ENCODE data around the gene GSTM5.
A peak's percentile ranks its signal among the peaks of the same experiment; 100 is the strongest.

The GSTM5 gene

DNA sequence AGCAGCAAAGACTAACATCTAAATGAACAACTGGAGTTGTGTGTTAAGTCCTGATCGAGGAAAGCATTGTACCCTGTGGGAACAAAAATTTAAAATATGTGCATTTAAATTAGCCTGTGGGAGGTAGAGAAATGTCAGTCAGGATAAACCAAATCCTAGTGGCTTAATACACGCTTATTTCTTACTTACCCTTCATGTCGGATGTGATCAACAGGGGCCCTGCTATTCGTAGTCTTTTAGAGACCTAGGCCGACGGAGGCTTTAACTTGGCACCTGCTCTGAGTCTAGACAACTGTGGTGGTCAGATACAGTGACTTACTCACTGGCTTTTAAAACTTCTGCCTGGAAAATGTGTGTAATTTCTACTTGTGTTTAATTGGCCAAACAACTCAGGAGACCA lies 18.6 kb downstream of the GSTM5 start:
- H3K9ac ChIP-seq = no peak overlapping the region
- no peaks in the 10 kb centered on the region for H4K20me1 ChIP-seq (ENCODE audit: insufficient read depth)
- no peaks in the 10 kb centered on the region for H3K36me3 ChIP-seq (ENCODE audit: insufficient read depth)
- no peaks in the 10 kb centered on the region for H3K27me3 ChIP-seq (ENCODE audit: insufficient read depth, low read depth)
- no peak overlapping the region for H3K4me3 ChIP-seq (IDR thresholded peaks at IDR 0.05; ENCODE audit: insufficient read depth, low read depth, low read length)
- TF ChIP-seq, protein P1, sequence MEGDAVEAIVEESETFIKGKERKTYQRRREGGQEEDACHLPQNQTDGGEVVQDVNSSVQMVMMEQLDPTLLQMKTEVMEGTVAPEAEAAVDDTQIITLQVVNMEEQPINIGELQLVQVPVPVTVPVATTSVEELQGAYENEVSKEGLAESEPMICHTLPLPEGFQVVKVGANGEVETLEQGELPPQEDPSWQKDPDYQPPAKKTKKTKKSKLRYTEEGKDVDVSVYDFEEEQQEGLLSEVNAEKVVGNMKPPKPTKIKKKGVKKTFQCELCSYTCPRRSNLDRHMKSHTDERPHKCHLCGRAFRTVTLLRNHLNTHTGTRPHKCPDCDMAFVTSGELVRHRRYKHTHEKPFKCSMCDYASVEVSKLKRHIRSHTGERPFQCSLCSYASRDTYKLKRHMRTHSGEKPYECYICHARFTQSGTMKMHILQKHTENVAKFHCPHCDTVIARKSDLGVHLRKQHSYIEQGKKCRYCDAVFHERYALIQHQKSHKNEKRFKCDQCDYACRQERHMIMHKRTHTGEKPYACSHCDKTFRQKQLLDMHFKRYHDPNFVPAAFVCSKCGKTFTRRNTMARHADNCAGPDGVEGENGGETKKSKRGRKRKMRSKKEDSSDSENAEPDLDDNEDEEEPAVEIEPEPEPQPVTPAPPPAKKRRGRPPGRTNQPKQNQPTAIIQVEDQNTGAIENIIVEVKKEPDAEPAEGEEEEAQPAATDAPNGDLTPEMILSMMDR (conservative IDR thresholded peaks at IDR 0.05; ENCODE audit: low read depth, low read length) = no peak
- H2AFZ ChIP-seq (ENCODE audit: low read depth) = no peak overlapping the region
- H3K27ac ChIP-seq = no peak overlapping the region
- no peaks in the 10 kb centered on the region for H3K4me1 ChIP-seq (ENCODE audit: low read depth, poor library complexity, severe bottlenecking)
- no peaks in the 10 kb centered on the region for H3K79me2 ChIP-seq (ENCODE audit: insufficient read depth, low read depth)
- no peak overlapping the region for H3K4me2 ChIP-seq

DNA sequence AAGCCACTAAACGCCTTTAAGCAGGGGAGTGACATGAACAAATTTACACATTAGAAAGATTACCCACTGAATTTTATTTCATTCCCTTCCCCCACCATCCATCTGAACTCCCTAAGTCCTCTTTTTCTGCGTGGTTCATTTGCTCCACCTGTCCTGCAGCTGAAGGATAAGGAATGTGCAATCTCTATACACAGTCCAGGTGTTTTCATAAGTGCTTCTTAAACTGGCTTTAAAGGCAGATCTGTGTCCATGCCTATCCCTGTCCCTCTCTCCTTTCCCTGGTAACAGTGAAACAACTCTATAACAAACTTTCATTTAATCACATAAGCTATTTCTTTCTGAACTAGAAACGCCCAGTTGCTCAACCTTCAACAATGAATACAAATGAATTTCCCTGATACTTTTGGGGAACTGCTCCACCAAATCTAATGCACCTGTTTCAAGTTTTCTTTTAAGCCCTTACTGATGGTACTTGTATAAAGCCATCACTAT lies 20.4 kb downstream of the GSTM5 start:
- Histone ChIP-seq H2AFZ (ENCODE audit: low read depth) (no peak overlapping the region), H3K79me2 (ENCODE audit: insufficient read depth, low read depth) (no peaks in the 10 kb centered on the region), H4K20me1 (ENCODE audit: insufficient read depth) (no peaks in the 10 kb centered on the region), H3K9ac (no peak overlapping the region), H3K36me3 (ENCODE audit: insufficient read depth) (no peaks in the 10 kb centered on the region), H3K27me3 (ENCODE audit: insufficient read depth, low read depth) (no peaks in the 10 kb centered on the region), H3K27ac (no peak overlapping the region), H3K4me2 (no peak overlapping the region), H3K4me1 (ENCODE audit: low read depth, poor library complexity, severe bottlenecking) (no peaks in the 10 kb centered on the region), H3K4me3 (IDR thresholded peaks at IDR 0.05; ENCODE audit: insufficient read depth, low read depth, low read length) (no peak overlapping the region)
- TF ChIP-seq, protein P1 (conservative IDR thresholded peaks at IDR 0.05; ENCODE audit: low read depth, low read length) = no peak

DNA sequence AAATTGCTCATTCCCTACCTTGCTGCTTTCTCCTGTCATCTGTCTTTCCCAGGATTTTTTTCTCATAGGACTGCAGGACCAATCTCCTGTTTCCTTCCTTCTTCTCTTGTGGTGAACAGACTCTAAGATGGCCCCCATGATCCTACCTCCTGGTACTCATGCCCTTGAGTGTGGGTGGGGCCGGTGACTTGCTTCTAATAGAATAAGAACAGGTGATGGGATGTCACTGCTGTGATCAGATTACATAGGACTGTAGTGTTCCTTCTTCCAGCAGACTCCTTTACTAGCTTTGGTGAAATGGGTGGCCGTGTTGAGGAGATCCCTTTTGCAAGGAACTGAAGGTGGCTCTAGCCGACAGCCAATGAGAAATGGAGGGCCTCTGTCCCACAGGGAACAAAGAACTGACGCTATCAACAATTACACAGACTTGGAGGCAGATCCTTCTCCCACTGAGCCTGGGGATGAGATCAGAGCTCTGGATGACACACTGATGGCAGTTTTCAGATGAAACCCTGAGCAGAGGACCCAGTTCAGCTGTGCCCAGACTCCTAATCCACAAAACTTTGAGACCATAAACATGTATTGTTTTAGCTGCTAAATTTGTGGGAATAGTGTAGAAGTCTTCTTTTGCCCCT lies 21.3 kb downstream of the GSTM5 start:
- Histone ChIP-seq H3K9ac (no peak overlapping the region), H3K27ac (no peak overlapping the region), H3K4me1 (ENCODE audit: low read depth, poor library complexity, severe bottlenecking) (no peaks in the 10 kb centered on the region), H2AFZ (ENCODE audit: low read depth) (no peak overlapping the region), H3K4me3 (IDR thresholded peaks at IDR 0.05; ENCODE audit: insufficient read depth, low read depth, low read length) (no peak overlapping the region), H3K36me3 (ENCODE audit: insufficient read depth) (no peaks in the 10 kb centered on the region), H3K79me2 (ENCODE audit: insufficient read depth, low read depth) (no peaks in the 10 kb centered on the region), H3K4me2 (no peak overlapping the region), H4K20me1 (ENCODE audit: insufficient read depth) (no peaks in the 10 kb centered on the region), H3K27me3 (ENCODE audit: insufficient read depth, low read depth) (no peaks in the 10 kb centered on the region)
- TF ChIP-seq, protein P1 (conservative IDR thresholded peaks at IDR 0.05; ENCODE audit: low read depth, low read length) = no peak

DNA sequence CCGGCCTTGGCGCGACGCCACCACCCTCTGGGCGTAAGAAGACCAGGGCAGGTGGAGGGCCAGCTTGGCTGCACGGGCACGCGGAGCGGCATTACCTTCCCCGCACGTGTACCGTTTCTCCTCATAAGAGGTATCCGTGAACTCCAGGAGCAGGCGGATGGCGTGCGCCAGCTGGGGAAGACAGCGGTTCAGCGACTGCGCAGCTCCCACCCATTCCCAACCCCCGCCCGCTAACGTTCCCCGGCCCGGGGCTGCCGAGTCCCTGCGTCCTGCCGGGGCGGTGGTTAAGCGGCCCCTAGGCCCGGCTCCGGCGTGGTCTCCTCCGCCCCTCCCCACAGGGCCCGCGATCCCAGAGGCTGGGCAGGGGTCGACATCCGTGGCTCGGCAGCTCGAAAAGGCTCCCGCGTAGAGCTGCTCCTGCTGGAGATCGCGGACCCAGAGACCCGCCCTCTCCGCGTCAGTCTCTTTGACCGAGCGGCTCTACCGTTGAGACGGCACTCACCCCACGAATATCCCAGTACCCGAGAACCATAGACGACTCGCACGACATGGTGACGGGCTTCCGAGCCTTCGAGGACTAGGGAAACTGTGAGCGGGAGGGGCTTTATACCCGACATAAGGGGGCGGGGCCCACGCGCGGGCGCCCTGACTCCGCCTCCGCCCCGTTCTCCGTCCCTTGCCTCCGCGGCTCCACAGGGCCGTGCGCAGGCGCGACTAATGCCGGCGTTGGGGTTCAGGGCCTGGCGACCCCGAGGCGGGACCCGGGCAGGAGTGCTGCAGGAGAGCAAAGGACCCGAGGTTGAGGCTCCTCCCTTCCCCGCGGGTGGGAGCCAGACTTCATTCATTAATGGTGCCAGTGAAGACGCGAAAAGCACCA lies 27.9 kb downstream of the GSTM5 start:
- Histone ChIP-seq H3K27me3 (ENCODE audit: insufficient read depth, low read depth) (no peaks in the 10 kb centered on the region), H3K4me1 (ENCODE audit: low read depth, poor library complexity, severe bottlenecking) (peaks cover 13% of the 10 kb centered on the region), H3K79me2 (ENCODE audit: insufficient read depth, low read depth) (no peaks in the 10 kb centered on the region), H3K9ac (peak overlapping the region; percentile 49), H2AFZ (ENCODE audit: low read depth) (peak overlapping the region; percentile 97), H3K4me3 (IDR thresholded peaks at IDR 0.05; ENCODE audit: insufficient read depth, low read depth, low read length) (peak overlapping the region; percentile 95), H3K4me2 (peak overlapping the region; percentile 41), H3K36me3 (ENCODE audit: insufficient read depth) (no peaks in the 10 kb centered on the region), H3K27ac (no peak overlapping the region), H4K20me1 (ENCODE audit: insufficient read depth) (no peaks in the 10 kb centered on the region)
- TF ChIP-seq, protein P1 (conservative IDR thresholded peaks at IDR 0.05; ENCODE audit: low read depth, low read length) = no peak
